IMR-90 (cell line): ENCODE results near the gene GPRC5C.

Experiments used
- BHLHE40 ChIP-seq: fragments of 150-350 bp; IDR thresholded peaks from 2 replicates; pipeline ENCODE4 v1.6.1; 2016; ENCODE audit warnings: mild to moderate bottlenecking, low read depth, low read length
- CTCF ChIP-seq: conservative IDR thresholded peaks from 2 replicates; pipeline ENCODE4 v1.5.1; 2012; ENCODE audit warnings: mild to moderate bottlenecking, low read depth, low read length, improper control_type of control experiment
- FOS ChIP-seq: fragments of 150-350 bp; IDR thresholded peaks from 2 replicates; pipeline ENCODE4 v1.6.1; 2016; ENCODE audit warnings: low read depth, low read length
- MAZ ChIP-seq: IDR thresholded peaks from 2 replicates; pipeline ENCODE4 v1.6.1; 2012; ENCODE audit warnings: low read depth, mild to moderate bottlenecking, low read length, improper control_type of control experiment, moderate library complexity, borderline replicate concordance
- MXI1 ChIP-seq: IDR thresholded peaks from 2 replicates; pipeline ENCODE4 v1.6.1; 2012; ENCODE audit warnings: low read depth, mild to moderate bottlenecking, low read length, moderate library complexity, borderline replicate concordance
- POLR2A ChIP-seq: IDR thresholded peaks from 2 replicates; pipeline ENCODE4 v1.6.1; 2012; ENCODE audit warnings: mild to moderate bottlenecking, low read depth, low read length
- RCOR1 ChIP-seq: IDR thresholded peaks from 2 replicates; pipeline ENCODE4 v1.6.1; 2012; ENCODE audit warnings: mild to moderate bottlenecking, low read length, improper control_type of control experiment; ENCODE audit not compliant: insufficient replicate concordance
- RFX5 ChIP-seq: IDR thresholded peaks from 2 replicates; pipeline ENCODE4 v1.8.0; 2012; ENCODE audit warnings: low read depth, mild to moderate bottlenecking, low read length, moderate library complexity
- TF ChIP-seq, protein P1 (sequence below): fragments of 150-350 bp; IDR thresholded peaks from 2 replicates; pipeline ENCODE4 v1.6.1; 2016; ENCODE audit warnings: low read depth, mild to moderate bottlenecking, low read length, moderate library complexity, borderline replicate concordance

DNA sequence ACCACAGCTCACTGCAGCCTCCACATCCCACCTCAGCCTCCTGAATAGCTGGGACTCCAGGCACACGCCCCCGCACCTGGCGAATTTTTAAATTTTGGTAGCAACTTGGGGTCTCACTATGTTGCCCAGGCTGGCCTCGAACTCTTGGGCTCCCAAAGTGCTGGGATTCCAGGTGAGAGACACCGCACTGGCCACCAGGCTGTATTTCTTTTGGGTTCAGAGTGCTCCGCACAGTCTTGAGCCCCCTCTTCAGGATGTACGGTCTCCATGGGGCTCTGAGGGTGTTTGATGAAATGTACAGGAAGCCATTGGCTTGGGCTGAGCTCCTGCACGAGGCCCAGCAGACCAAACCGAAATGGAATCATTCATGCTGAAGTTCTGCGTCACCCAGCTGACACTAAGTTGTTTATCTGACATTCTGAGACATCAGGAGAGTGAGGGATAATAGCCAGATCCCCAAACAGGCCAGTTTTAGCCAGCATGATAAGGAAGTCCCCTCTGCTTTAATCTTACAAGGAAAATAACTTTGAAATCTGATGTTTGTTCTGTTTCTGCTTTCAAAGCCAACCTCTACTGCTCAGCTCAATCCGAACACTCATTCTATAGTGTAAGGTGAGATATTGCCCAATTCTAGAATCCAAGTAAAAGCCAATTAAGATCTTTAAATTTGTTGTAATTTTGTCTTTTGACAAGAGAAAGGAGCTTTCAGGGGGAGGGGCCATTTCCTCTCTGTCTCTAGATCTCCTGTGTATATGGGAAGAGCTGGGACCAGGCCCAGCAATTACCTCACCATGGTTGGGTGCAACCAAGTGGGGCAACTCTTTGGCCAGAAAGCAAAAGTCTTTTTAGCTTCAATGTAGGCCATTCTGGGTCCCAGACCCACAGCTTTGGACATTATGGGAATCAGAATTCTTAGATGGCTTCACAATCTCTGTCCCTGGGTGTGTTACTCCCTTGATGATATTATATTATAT is 40.9 kb upstream of the GPRC5C start:
- no peak for TF ChIP-seq RFX5
- TF ChIP-seq MAZ: no peak
- TF ChIP-seq BHLHE40: no peak
- no peak for TF ChIP-seq MXI1
- no peak for TF ChIP-seq POLR2A
- TF ChIP-seq CTCF: no peak
- TF ChIP-seq FOS: no peak
- no peak for TF ChIP-seq RCOR1
- TF ChIP-seq, protein P1, sequence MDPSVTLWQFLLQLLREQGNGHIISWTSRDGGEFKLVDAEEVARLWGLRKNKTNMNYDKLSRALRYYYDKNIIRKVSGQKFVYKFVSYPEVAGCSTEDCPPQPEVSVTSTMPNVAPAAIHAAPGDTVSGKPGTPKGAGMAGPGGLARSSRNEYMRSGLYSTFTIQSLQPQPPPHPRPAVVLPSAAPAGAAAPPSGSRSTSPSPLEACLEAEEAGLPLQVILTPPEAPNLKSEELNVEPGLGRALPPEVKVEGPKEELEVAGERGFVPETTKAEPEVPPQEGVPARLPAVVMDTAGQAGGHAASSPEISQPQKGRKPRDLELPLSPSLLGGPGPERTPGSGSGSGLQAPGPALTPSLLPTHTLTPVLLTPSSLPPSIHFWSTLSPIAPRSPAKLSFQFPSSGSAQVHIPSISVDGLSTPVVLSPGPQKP: no peak
